Measurements from ENCODE around the gene SYF2.
"Not testable (repeated sequence)": the region's sequence is repeated elsewhere in the genome, so short reads cannot be mapped to it uniquely, and the experiment has no call there.

Gene SYF2

DNA sequence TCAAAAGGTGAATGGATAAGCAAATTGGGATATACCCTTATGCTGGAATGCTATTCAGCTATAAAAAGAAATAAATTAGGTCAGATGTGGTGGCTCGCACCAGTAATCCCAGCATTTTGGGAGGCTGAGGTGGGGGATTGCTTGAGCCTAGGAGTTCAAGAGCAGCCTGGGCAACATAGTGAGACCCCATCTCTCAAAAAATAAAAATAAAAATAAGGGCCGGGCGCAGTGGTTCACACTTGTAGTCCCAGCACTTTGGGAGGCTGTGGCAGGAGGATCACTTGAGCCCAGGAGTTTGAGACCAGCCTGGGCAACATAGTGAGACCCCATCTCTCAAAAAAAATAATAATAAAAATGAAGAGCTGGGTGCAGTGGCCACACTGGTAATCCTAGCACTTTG lies 44.4 kb downstream of the SYF2 start:
- intact Hi-C loops (cut with DNase I), result not testable (repeated sequence)
- peak in 1 of 10 donors; percentile 8 for DNase-seq

DNA sequence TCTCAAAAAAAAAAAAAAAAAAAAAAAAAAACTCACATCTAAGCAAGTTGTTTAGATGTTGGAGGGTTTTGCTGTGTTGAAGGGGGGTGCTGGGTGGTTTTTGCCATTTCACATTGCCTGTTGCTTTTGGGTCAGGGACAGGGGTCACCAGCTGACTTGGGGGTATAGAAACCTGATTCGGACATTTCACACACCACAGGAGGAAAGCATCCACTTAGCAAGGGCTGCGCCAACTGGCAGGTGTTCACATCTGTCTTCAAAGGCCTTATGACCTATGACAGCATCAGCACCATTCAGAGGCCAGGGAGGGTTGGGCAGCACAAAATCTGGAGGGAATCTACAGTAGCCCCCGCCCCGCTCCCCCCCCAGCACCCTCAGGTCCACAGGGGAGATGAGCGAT lies 45.2 kb downstream of the SYF2 start:
- DNase-seq, result peak in 1 of 10 donors; percentile 25
- intact Hi-C loops (cut with DNase I), result no loop called here

DNA sequence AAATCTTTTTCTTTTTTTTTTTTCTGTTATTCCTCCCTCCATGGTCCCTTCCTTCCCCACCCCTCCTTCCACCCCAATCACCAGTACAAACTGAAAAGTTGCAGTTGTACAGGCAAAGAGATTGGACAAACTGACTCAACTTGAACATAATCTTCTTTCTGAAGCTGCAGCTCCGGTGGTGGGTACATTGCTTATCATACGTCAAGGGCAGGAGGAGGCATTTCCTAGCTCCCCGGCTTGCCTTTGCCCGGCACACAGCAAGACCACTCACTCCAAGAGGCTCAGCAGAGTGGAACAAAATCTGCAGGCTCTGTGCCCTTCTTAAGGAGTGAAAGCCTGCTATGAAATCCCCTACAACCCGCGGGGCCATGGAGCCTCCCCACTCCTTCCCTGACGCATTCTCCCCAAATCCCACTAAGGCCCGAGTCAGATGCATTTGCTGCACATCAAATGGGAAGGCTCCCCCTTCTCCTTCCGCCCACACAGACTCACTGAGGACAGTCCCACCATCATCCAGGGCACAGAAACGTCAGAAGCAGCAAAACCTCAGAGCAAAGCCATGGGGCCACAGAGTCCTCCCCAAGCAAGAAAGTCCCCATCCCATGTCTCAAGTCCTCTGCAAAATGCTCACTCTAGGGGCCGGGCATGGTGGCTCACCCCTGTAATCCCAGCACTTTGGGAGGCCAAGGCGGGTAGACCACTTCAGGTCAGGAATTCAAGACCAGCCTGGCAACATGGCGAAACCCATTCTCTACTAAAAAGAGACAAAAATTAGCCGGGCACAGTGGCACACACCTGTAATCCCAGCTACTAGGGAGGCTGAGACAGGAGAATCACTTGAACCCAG lies 45.9 kb downstream of the SYF2 start:
- intact Hi-C loops (cut with DNase I), result no loop called here

DNA sequence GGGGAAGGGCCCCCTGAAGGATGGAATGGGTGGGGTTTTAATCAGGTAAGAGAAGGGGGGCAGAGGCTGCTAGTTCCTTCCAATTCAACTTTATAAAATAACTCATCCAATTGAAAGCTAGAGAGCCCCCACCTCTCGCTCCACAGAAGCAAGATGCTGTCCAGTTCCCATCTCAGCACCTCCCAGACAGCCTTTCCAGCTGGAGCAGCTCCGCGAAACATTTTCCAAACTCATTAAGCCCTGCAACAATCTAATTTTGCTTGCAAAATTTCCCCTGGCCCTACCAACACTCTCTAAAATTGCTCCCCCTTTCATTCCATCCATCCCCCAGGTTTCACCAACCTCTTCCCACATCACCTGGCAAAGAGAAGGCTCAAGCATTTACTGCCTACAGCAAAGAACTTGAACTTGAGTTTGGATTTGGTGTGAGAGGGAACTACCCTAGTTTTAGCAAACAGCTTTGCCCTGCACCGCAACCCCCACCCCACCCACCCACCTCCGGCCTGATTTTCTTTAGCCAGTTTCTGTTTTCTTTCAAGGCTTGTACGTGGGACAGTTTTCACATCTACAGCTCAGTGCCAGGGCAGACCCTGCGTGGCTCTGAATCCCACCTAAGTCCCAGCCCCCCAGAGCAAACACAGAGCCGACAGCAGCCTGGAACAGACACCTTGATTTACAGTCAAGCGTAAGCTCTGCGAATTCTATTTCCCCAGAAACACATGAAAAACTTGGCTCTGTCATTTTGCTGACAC lies 46.7 kb downstream of the SYF2 start:
- intact Hi-C loops (cut with DNase I), result no loop called here
- no peak for DNase-seq

More for the DNA sequence above, 45.9 kb downstream of the SYF2 start:
- peak in 1 of 10 donors; percentile 62 for DNase-seq

DNA sequence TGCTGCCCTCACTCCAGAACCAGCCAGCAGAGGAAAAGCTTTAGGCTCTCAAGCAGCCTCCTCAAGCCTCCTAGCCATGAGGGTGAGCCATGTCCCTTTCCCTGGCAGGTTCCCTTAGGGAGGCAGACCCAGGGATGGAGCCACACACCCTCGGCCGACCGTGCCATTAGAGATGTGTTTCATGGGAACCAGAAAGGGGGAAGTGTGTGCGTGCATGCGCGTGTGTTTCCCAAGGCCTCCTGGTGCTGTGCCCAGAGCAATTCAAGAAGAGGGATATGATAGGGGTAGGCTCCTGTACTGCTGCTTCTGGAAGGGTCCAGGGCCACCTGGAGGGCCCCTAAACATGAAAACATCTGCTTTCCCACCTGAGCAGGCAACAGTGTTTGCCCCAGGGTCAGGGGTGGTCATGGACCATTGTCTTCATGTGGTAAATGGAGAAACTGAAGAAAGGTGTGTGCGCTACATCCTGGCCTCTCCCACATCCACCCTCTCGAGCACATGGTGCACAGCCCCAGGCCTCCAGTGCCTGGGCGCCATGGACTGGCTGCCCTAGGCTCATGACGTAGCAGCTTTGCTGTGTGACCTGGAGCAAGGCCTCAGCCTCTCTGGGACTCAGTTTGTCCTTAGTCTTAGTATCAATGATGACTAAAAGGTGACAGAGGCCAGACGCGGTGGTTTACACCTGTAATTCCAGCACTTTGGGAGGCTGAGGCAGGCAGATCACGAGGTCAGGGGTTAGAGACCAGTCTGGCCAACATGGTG lies 48.1 kb downstream of the SYF2 start:
- intact Hi-C loops (cut with DNase I), result no loop called here

DNA sequence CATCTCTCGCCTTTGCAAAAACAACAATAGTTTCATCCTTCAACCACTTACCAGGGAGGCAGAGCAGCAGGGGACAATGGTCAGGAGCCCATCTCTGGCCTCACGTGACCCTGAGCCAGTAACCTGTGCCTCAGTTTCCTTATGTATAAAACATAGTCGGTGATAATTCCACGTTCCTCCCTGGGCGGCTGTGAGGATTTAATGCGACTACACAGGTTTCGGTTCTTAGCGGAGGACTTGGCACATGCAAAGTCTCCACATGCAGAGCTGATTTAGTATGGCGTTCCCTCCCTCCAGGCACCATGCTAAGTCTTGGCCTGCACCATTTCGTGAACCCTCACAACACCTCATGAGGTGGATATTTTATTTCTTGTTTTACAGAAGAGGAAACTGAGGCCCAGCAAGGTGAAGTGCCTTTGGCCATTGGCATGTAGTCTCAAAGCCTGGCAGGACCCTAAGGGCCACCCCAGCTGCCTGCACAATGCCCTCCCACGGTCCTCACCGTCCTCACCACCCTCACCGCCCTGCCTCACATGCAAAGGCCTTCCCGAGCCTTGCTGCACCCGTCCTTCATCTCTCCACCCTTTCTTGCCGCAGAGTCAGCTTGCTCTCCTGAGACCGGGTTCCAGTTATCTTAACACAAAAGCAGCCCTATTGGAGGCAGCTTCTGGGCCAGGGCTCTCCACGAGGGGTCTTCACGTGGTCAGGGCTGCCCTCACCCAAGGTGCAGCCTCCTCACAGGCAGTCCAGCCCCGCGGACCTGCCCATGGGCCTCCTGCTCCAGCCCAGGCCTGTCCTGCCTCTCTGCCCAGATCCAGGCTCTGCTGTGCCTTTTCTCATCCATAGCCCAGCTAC lies 48.9 kb downstream of the SYF2 start:
- intact Hi-C loops (cut with DNase I), result no loop called here

More for the DNA sequence above, 48.1 kb downstream of the SYF2 start:
- DNase-seq, result no peak

DNA sequence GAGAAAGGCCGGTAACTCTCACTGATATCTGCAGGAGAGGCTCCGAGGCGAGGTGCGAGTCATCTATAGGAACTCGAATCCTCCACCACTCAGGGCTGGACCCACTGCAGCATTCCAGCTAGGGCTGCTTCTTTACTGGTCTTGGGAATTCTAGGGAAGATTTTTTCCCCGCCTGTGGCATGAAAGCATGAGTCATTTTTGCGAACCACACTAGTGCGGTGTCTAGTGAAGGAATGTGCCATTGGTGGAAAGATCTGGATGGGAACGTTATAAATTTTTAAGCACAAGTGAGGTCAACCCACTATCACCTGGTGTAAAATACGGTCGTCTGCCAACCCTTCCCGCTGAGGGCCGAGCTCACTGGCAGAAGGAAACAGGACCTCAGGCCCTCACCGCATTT lies 49.7 kb downstream of the SYF2 start:
- peak in 1 of 10 donors; percentile 49 for DNase-seq
- intact Hi-C loops (cut with DNase I), result no loop called here

More for the DNA sequence above, 48.9 kb downstream of the SYF2 start:
- DNase-seq, result no peak

DNA sequence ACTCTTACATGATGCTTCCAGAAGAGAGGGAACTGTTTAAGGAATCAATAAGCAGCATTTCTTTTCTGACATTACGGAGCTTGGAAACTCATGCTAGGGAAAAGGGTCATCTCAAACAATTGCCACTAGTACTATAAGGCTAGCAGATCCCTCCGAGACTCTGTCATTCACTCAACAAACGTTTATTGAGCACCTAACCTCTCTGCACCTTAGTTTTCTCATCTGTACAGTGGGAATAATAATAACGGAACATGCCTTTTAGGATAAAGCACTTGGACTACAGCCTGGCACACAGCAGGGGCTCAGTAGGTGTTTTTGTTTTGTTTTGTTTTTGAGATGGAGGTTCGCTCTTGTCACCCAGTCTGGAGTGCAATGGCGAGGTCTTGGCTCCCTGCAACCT lies 51.3 kb downstream of the SYF2 start:
- intact Hi-C loops (cut with DNase I), result no loop called here
- DNase-seq, result no peak

DNA sequence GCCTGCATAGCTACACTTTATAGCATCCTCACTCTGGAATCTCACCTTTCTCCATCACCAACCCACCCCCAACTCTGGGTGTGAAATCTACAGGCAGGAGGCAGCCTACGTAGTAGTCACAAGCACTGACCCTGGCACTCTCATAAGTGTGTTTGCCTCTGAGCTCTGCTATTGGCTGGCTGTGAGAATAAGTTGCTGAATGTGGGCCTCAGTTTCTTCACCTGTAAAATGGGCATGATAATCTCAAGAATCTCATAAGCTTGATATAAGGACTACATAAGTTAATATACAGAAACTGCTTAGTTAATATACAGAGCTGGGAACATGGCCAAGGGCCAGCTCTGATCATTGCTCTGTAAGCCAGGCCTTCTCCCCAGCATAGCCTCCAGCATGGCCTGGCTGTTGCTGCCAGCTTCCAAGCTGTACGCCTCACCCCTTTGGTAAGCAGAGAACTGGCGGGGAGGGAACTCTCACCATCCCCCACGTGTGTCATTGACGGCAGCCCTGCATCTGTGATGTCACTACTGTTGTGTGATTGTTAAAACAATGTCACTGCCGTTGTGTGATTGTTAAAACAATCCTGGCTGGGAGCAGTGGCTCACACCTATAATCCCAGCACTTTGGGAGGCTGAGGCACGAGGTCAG lies 53.3 kb downstream of the SYF2 start:
- no peak for DNase-seq
- intact Hi-C loops (cut with DNase I), result no loop called here

DNA sequence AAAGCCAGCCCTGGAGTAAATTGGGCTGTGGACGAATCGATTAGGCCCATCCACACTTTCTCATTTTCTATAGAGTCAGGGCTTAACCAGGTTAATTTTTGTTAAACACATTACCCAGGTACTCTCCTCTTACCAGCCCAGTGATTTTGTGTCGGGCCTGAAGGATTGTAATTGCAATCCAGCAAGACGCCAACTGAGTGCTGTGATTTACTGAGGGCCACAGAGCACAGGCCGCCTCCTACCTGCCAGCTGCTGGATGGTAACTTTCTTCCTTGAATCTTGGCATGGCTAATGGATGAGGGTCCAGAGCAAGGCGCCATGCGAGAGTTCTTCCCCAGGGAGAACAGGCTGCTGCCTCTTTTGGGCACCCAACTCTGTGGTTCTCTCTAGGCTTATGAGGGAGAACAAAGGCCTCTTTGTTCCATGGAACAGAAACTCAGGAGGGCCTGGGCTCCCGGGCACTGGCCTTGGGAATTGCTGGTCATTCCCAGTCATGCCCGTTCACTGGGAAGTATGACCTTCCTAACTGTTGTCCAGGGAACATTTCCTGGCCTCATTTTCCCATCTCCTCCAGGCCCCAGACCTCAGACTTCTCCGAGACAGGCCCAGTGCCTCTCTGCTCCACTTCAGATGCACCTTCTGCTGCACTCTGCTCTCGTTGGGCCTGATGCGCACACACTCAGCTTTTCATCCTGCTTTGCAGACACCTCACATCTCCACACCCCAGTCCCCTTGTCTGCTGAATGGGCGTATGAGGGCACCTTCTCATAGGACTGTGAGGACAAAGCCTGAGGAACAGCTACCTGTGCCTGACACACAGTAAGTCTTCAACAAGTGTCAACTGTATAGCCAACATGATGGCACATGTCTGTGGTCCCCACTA lies 57.3 kb downstream of the SYF2 start:
- intact Hi-C loops (cut with DNase I), result no loop called here
- DNase-seq, result peak in 4 of 10 donors; percentile 46 to 86 (median 70)

DNA sequence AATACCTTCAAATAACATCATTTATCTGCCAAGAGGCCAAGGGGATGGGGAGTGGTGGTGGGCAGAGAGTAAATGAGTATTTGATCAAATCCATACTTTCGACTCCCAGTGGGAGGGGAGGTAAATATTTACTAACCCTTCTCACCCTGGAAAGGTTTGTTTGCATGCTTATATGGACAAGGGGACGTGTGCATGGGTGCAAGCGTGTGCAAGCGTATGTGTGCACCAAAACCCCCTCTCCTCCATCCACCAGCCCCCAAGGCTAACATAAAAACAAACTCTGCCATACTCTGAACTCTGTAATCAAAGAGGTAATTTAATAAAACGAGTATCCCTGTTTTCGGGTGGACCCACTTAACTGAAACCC lies 58.0 kb downstream of the SYF2 start:
- intact Hi-C loops (cut with DNase I), result no loop called here
- DNase-seq, result no peak

DNA sequence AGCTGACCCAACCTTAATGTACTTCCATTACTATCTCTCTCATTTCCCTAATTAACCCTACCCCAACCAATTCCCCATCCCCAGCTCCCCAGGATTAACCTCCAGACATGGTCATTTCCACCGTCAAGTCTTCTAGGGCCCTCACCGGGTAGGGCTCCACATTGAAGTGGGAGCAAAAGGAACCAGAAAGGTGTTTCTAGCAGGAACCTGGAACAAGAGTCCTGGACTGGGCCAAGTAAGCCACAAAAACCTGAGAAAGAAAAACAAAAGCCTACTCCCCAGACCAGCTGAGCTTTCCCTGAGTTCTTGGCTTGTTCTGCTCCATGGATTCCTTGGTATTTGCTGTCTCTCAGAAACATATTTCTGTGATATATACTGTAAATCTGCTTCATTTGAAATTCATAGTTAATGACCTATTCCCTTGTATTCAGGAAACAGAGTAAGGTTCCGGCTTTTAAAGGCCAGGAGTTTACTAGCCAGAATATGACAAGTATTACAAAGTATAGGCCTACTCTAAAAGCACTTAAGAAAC lies 58.4 kb downstream of the SYF2 start:
- intact Hi-C loops (cut with DNase I), result no loop called here
- DNase-seq, result no peak
